ENCODE measurements around the gene CALD1.

The CALD1 gene, protein sequence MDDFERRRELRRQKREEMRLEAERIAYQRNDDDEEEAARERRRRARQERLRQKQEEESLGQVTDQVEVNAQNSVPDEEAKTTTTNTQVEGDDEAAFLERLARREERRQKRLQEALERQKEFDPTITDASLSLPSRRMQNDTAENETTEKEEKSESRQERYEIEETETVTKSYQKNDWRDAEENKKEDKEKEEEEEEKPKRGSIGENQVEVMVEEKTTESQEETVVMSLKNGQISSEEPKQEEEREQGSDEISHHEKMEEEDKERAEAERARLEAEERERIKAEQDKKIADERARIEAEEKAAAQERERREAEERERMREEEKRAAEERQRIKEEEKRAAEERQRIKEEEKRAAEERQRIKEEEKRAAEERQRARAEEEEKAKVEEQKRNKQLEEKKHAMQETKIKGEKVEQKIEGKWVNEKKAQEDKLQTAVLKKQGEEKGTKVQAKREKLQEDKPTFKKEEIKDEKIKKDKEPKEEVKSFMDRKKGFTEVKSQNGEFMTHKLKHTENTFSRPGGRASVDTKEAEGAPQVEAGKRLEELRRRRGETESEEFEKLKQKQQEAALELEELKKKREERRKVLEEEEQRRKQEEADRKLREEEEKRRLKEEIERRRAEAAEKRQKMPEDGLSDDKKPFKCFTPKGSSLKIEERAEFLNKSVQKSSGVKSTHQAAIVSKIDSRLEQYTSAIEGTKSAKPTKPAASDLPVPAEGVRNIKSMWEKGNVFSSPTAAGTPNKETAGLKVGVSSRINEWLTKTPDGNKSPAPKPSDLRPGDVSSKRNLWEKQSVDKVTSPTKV

GRCh38 chr7:134778941-134779740, at the start of gene CALD1:
Gene CALD1 (plus strand): TSS chr7:134779634. CDS start chr7:134867734, 88,100 bp downstream.
- DNase-seq = no peak

DNA sequence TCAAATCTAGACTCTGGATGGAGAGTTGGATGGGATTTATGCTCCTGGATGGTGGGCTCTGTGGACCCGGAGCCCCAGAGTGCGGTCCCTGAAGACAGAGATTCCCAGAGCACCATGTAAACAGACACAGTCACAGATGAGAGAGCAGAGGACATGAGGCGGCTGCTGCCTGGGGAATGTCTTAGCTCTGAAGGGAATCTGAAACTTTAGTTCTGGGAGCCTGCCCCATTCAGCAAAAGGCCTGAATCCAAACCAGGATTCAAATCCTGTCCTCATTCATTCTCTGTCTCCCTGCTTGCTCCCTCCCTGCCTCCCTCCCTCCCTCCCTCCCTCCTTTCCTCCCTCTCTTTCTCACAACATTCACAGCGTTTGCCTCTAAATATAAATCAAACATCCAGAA, 49.5 kb upstream of the CALD1 start:
- DNase-seq = no peak

DNA sequence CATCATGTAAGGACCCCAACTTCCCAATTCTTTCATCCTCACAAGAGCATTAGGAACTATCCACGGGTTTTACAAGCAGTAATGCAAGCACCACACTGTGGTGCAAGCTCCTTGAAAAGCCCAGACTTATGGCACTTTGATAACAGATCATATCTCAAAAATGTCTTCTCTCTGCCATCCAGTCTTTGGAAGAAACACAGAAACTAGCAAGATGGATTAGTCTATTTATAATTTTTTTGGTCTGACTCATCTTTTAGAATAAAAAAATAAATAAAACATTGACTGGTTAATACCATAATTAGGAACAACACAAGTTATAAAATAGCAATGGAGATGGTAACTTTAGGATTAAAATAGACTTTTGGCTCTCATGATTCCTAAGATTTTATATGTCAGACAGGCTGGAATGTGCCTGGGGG, 49.0 kb upstream of the CALD1 start:
- peak; percentile 1 for DNase-seq

- DNase-seq = no peak
These were observed 47.8 kb upstream of the CALD1 start for GRCh38 chr7:134731616-134732015.

DNA sequence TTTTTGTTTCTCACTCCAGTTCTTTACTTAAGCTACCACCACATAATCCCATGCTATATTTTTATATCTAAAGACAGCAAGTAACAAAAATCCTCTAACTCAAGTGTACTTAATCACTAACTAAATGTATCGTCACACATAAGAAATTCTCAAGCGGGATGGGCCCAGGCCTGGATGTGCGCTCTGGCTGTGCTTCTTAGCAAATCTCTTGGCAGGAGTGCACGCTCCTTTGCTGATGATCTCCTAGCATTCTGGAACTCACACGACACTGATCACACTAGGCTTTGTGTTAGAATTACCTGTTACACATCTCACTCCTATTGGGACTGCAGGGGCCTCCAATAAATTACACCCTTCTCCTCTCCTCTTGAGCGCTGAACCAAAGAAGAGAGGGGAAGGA, 46.7 kb upstream of the CALD1 start:
- no peak for DNase-seq

GRCh38 chr7:134736381-134736780, 43.1 kb upstream of the CALD1 start:
- DNase-seq = no peak

GRCh38 chr7:134737566-134738345, 41.7 kb upstream of the CALD1 start:
- DNase-seq = peak; percentile 79

- no peak for DNase-seq
These were observed 40.1 kb upstream of the CALD1 start for GRCh38 chr7:134739362-134739761.

DNA sequence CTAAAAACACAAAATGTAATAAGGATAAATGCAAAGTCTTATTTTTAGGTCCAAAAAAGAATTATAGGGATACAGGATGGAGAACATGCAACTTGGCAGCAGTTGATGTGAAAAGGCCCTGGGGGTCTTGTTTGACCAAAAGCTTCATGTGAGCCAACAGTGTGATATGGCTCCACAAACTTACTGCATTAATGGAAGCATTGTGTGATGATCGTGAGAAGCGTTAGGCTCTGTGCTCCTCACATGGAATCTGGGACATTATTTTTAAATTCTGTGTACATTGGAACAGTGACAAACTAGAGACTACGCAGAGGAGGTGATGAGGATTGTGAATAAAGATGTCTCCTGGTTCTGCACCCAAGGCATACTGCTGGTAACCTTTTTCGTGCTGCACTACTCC, 39.1 kb upstream of the CALD1 start:
- no peak for DNase-seq

- DNase-seq = no peak
These were observed 37.4 kb upstream of the CALD1 start for GRCh38 chr7:134741907-134742635.

- peak; percentile 0 for DNase-seq
These were observed 36.6 kb upstream of the CALD1 start for GRCh38 chr7:134742688-134743350.

DNA sequence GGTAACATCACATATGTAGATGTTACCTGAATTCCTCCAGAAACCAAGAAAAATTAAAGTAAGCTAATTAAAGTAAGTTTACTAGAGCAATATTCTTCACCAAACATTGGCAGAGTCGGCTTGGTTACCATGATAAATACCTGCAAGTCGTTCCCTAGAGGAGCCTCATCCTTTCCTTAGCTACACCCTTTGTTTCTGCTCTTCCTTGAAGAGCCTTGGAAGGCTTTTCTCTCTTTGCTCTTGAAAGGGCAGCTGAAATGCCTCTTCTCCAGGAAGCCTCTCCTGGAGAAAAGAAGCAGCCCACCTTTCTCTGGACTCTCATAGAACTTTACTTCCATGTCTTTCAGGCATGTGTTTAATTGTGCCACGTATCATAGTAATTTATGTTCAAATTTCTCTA, 34.9 kb upstream of the CALD1 start:
- DNase-seq = no peak

GRCh38 chr7:134747326-134747725, 32.1 kb upstream of the CALD1 start:
- no peak for DNase-seq

DNA sequence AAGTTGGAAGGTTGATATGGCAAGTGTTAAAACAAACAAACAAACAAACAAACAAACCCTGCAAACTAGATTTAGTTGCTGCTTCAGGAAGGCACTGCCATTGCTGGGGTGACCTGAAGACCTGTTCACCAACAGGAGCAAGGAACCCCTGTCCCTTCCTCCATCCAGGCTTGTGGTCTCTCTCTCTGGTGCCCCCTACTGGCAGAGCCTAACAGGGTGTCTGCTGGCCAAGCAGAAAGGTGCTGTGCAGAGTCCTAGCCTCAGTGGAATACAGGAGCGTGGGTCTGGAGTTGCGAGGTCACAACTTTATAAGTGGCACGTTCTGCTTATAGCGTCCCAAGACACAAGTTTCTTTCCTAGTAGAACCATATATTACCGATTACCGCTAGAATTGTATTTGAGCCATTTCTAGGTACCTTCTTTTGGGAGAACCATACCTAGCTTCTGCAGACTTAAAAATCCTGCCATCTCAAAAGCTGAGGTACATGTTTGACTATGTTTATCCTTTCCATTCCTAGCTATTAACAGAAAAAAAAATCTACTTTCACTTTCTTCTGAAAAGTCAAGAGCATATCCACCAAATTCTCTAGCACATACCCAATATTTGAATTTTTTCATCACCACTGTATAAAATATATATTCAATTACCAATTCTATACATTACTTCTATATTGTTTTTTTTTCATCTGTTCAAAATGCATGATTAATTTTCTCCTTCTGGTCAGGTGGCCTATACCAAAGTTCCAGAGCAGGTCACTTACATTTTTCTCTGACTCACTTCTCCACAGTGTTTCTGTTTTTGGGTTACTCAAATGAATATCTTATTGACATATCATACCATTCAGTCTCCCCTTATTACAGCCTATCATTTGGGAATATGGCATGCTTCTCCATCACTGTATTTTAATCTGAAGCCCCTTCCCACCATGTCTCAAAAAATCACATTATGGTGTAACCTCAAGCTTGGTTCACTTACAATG, 29.1 kb upstream of the CALD1 start:
- DNase-seq = peak; percentile 41

DNA sequence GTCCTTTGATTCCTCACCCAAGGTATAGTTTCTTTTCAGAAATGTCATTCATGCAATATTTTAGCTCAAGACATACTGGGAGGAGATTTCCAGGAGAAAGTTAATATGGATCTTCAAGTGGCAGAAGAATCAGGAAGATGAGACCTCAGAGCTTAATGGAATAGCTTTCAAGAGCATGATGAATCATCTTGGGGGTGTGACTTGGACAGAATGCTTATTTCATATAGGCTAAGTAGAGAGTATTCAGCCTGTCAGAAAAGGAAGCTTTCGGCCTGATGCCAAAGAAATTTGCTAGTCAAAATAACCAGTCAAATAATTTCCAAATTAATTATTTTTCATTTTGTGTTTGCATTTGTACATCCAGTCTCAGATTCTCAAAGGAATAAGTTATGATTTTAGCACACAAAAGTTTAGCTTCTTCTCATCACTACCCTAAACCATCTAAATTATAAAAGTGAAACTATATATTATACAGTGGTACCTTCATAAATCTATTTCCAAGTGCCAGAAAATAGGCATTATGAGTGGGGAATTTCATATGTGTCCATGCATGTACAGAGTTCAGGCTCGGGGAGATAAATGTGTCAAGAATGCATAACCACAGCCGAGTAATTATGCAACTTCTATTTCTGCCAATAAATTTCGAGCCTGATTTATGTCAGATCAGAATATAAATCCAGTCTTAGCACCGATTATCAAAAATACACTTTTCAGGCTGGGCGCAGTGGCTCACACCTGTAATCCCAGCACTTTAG, 27.3 kb upstream of the CALD1 start:
- peak; percentile 1 for DNase-seq

DNA sequence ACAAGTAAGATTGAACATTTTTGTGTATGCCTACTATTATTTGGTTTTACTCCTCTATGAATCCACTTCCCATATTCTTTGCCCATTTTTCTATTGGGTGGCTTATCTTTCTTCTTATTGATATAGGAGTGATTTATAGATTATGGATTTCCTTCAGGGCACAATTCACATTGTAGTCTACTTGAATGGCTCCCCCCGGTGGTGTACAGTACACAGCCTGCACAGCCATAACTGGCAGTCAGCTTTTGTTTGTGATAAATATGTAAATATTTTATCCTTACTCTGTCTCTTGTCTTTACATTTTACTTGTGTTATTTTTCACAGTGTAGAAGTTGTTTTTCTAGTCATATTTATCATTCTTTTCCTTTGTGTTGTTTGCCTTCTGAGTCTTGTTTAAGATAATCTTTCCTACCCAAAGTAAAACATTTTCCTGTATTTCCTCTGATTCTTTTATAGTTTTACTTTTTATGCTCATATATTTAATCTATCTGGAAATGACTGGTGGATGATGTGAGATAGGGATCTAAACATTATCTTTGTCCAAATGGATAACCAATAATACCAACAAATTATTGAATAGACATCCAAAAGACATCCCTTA, 23.9 kb upstream of the CALD1 start:
- DNase-seq = peak; percentile 1

GRCh38 chr7:134757938-134758337, 21.5 kb upstream of the CALD1 start:
- DNase-seq = no peak

DNA sequence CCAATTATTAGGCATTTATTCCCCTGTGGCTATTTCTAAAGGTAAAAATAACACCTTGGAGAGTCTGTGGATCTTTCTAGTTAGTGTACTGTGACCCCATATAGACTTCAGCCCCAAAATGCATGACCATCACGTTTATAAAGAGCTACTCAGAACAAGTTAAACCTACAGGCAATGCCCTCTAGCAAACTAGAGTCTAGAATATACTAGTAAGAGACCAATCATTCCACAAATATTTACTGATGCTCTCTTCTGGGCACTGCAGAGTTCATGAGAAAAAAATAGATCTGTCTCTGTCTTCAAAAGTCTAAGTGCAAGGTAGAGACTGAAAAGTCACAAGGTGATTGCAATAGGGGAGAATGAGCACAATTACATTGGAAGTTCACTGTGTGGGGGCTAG, 20.5 kb upstream of the CALD1 start:
- no peak for DNase-seq

- DNase-seq = no peak
These were observed 18.2 kb upstream of the CALD1 start for GRCh38 chr7:134761266-134761665.
